Adrenal gland (tissue), 12 donors: ENCODE results near the gene TET2. TPM values are rescaled to one million over a fixed set of nuclear protein-coding genes. Genes with fewer than 3 reads are reported as not detected.

Experiments
- DNase-seq, 7 donors: peaks; one replicate each; pipeline ENCODE4 v3.0.0-alpha.2; 2019 to 2020
- H3K27ac ChIP-seq, 5 donors: fragments of 200-600 bp; sonication (generic) in 4 of 5; 1 replicate in 3 of 5; 2 replicates in 2 of 5; pipeline versions ENCODE4 v1.5.1 to v1.8.0; 2016 to 2020; ENCODE audit warnings: mild to moderate bottlenecking in 1 of 5
- H3K27me3 ChIP-seq: fragments of 200-600 bp; 2 replicates; pipeline ENCODE4 v1.8.0; 2021
- H3K36me3 ChIP-seq, 2 donors: fragments of 200-600 bp; replicated peaks in 1 of 2; 1 replicate in 1 of 2; 2 replicates in 1 of 2; pipeline versions ENCODE4 v1.5.1 to v1.8.0; 2018 to 2022
- H3K4me1 ChIP-seq, 2 donors: fragments of 200-600 bp; replicated peaks in 1 of 2; 1 replicate in 1 of 2; 2 replicates in 1 of 2; pipeline versions ENCODE4 v1.5.1 to v1.8.0; 2018 to 2021
- H3K4me3 ChIP-seq, 4 donors: fragments of 200-600 bp; sonication (generic) in 3 of 4; one replicate each; pipeline ENCODE4 v1.5.1; 2016 to 2018
- H3K9me3 ChIP-seq, 3 donors: fragments of 200-600 bp; sonication (generic) in 1 of 3; replicated peaks in 1 of 3; 1 replicate in 2 of 3; 2 replicates in 1 of 3; pipeline versions ENCODE4 v1.5.1 to v1.8.0; 2016 to 2021
- POLR2A ChIP-seq, 2 donors: fragments of 450-650 bp; IDR thresholded peaks; one replicate each; pipeline ENCODE4 v1.6.1; 2017; ENCODE audit warnings: antibody characterized with exemption in 2 of 2, mild to moderate bottlenecking in 2 of 2, moderate library complexity in 1 of 2
- WGBS, 4 donors: extraction: QIAGEN DNeasy Blood & Tissue Kit in 2 of 4; methylation state at CpG; one replicate each; pipeline versions ENCODE4 v1.1.5 to v1.1.7; 2013 to 2017; 5-methylcytosine and 5-hydroxymethylcytosine counted together
- intact Hi-C, 2 donors: fragments of 100-400 bp; cut with DNase I; formaldehyde crosslinking; loops; one replicate each; pipeline versions ENCODE4 v1.14.1 to v1.15.0; 2022 to 2023
- polyA plus RNA-seq, 3 donors: library from polyadenylated mRNA; stranded (reverse); fragments of 200-250 nt in 2 of 3; fragments of 350-450 nt in 1 of 3; fragmentation: Illumina TruSeq in 1 of 3; extraction: RNeasy Lipid Tissue Mini Kit (QIAGEN cat#74804) in 1 of 3; gene quantifications; one replicate each; pipeline ENCODE4 v1.2.3, GENCODE V29; 2013 to 2014
- total RNA-seq, 9 donors: library from RNA; depleted of rRNA in 4 of 9; stranded (reverse); fragments of >200 nt in 4 of 9; fragments of 120-200 nt in 1 of 9; fragmentation: NEBNext Ultra II Directional in 1 of 9; extraction: Animal tissue kit (Norgen Biotek cat#: 25700) in 1 of 9; gene quantifications; one replicate each; pipeline versions ENCODE4 v1.1.0 to v1.2.4, GENCODE V29; 2013 to 2023
- TF ChIP-seq, protein P1 (sequence below), 6 experiments: fragments of 450-650 bp in 4 of 6; fragments of 200-600 bp in 2 of 6; sonication (generic) in 1 of 6; IDR thresholded peaks; 1 replicate in 5 of 6; 2 replicates in 1 of 6; pipeline versions ENCODE4 v1.5.1 to v1.8.0; 2016 to 2021; ENCODE audit warnings: antibody characterized with exemption in 6 of 6, mild to moderate bottlenecking in 2 of 6, moderate library complexity in 1 of 6
- donor health status: healthy with polysubstance abuse.
- donor health status: Bipolar disorder and iron deficiency.
- donor health status: DM: yes; HTN: yes; CAD: no.
- donor health status: DM: no; HTN: no; CAD: no.
- donor health status: DM: no; HTN: no; CAD: no.
- donor health status: DM: yes; HTN: yes; CAD: no.

The TET2 gene
- total and polyA plus RNA-seq, 12 donors, result 3.7 to 26.1 (median 14.6) TPM

GRCh38 chr4:105166066-105166465, 19.4 kb downstream of the TET2 start:
- intact Hi-C loops, result no loop called here
- no peak for DNase-seq
- TF ChIP-seq POLR2A (IDR thresholded peaks at IDR 0.05), result no peak
- no peaks in the 10 kb centered on the region for H3K27me3 ChIP-seq
- peaks cover 0 to 13% of the 10 kb centered on the region in 2 donors for H3K4me1 ChIP-seq
- peaks cover 0 to 6% (median 0%) of the 10 kb centered on the region in 3 donors for H3K9me3 ChIP-seq
- no peak overlapping the region for H3K4me3 ChIP-seq
- no peak overlapping the region for H3K27ac ChIP-seq
- no peaks in the 10 kb centered on the region for H3K36me3 ChIP-seq

DNA sequence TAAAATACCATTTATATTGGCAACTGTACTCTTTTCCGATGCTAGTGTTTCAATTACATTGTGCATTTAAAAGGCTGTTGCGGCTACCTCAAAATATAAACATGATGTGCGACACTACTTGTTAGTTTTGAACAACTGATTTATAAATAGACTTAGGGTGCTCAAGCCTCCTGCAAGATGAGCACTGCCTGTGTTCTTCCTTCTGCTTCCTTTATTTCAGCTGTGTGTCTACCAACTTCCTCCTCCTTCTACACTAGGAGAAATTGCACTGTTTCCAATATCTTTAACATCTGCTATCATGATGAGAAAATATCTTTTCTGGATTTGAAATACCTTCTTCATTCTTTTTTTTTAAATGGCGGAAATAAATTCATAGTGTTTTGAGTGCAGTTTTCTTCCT, 24.0 kb downstream of the TET2 start:
- Histone ChIP-seq H3K36me3 (no peaks in the 10 kb centered on the region), H3K4me3 (no peak overlapping the region), H3K27ac (no peak overlapping the region), H3K9me3 (peaks cover 0 to 3% (median 0%) of the 10 kb centered on the region in 3 donors), H3K4me1 (peaks cover 0 to 6% of the 10 kb centered on the region in 2 donors), H3K27me3 (no peaks in the 10 kb centered on the region)
- no peak for TF ChIP-seq POLR2A (IDR thresholded peaks at IDR 0.05)
- TF ChIP-seq, protein P1, sequence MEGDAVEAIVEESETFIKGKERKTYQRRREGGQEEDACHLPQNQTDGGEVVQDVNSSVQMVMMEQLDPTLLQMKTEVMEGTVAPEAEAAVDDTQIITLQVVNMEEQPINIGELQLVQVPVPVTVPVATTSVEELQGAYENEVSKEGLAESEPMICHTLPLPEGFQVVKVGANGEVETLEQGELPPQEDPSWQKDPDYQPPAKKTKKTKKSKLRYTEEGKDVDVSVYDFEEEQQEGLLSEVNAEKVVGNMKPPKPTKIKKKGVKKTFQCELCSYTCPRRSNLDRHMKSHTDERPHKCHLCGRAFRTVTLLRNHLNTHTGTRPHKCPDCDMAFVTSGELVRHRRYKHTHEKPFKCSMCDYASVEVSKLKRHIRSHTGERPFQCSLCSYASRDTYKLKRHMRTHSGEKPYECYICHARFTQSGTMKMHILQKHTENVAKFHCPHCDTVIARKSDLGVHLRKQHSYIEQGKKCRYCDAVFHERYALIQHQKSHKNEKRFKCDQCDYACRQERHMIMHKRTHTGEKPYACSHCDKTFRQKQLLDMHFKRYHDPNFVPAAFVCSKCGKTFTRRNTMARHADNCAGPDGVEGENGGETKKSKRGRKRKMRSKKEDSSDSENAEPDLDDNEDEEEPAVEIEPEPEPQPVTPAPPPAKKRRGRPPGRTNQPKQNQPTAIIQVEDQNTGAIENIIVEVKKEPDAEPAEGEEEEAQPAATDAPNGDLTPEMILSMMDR (IDR thresholded peaks at IDR 0.05), result no peak
- 75 to 91% (median 86%) methylated on average over 4 of the region's 4 CpGs for WGBS, 4 donors
- intact Hi-C loops, result no loop called here
- no peak for DNase-seq

DNA sequence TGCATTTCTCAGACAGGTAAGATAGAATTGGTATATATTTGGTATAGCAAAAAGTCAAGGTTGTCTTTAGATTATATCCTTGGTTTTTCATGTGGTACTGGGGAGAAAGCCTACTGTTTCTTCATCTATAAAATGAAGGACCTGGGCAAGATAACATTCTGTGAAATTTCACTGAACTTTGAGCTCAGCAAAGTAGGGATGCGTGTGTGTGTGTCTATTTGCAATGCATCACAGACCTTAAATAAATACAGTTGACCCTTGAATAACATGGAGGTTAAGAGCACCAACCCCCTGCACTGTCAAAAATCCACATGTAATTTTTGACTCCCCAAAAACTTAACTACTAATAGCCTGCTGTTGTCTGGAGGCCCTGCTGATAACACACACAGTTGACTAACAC, 25.2 kb downstream of the TET2 start:
- Histone ChIP-seq H3K4me1 (peaks cover 0 to 6% of the 10 kb centered on the region in 2 donors), H3K27me3 (no peaks in the 10 kb centered on the region), H3K9me3 (no peaks in the 10 kb centered on the region), H3K36me3 (no peaks in the 10 kb centered on the region), H3K27ac (no peak overlapping the region), H3K4me3 (no peak overlapping the region)
- no peak for TF ChIP-seq POLR2A (IDR thresholded peaks at IDR 0.05)
- TF ChIP-seq, protein P1 (IDR thresholded peaks at IDR 0.05), result no peak
- WGBS, 4 donors, result 96 to 100% (median 97%) methylated on average over 1 of the region's 1 CpG
- intact Hi-C loops, result no loop called here
- DNase-seq, result no peak

DNA sequence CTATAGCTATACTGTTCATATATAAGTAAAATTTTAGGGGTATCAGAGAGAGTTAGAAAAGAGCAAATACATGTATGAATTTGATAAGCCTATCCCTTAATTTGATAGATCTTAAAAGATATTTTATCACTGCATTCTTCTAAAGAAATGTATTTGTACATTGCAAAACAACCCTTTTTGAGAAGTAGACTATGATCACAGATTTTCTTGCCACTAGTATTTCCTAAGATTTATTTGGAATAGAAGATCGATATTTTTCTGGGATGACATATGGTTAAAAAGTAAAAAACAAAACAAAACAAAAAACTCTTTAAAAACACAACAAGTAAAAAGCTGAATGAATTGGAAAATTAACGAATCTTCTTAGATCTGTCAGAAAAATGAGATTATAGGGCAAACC, 27.4 kb downstream of the TET2 start:
- H3K4me1 ChIP-seq, result peaks cover 0 to 6% of the 10 kb centered on the region in 2 donors
- H3K36me3 ChIP-seq, result no peaks in the 10 kb centered on the region
- WGBS, 4 donors, result 96 to 99% (median 98%) methylated on average over 2 of the region's 2 CpGs
- no peak for TF ChIP-seq POLR2A (IDR thresholded peaks at IDR 0.05)
- intact Hi-C loops, result no loop called here
- no peak for DNase-seq
- no peaks in the 10 kb centered on the region for H3K27me3 ChIP-seq
- H3K9me3 ChIP-seq, result no peaks in the 10 kb centered on the region
- no peak overlapping the region for H3K27ac ChIP-seq
- H3K4me3 ChIP-seq, result no peak overlapping the region

DNA sequence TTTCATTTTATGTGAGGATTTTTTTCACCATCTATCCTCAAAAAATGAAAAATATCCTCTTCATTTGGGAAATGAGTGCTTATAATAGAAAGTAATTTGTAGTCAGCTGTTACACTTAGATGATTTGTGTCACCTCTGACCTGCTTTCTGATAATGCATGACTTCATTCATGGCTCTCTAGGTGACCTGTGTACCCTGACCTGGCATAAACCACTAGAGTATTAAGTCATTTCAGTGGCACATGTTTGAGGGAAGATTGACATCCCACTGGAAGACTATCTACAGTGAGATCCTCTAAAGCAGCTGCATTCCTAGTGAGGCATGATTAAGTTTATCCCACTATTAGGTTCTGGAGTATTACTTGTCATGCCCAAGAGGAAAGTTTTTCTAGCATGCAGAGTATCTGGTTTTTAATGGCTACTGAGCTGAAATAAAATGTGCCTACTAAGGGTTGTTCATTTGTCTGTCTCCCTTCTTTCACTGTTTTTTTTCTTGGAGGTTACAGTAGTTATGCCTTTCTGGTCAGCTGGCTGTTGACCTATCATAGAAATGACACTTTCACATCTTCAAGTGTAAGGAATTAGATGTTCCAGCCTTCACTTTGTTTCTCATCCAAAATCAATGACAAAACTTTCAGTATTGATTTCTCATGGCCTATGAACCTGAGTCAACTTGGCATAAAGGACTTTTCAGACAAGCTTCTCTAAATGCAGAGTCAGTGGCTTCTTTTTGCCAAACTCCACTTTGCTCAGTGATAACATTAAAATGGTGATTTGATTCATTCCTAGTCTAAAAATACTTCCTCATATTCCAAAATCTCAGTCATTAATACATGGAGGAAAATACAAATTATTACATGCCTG, 33.1 kb downstream of the TET2 start:
- Histone ChIP-seq H3K4me3 (no peak overlapping the region), H3K36me3 (no peaks in the 10 kb centered on the region), H3K4me1 (peaks cover 0 to 11% of the 10 kb centered on the region in 2 donors), H3K27ac (no peak overlapping the region), H3K27me3 (no peaks in the 10 kb centered on the region), H3K9me3 (no peaks in the 10 kb centered on the region)
- no peak for TF ChIP-seq POLR2A (IDR thresholded peaks at IDR 0.05)
- TF ChIP-seq, protein P1 (IDR thresholded peaks at IDR 0.05), result no peak
- peak in 1 of 7 donors; percentile 14 for DNase-seq
- intact Hi-C loops, result no loop called here
